Esophagus squamous epithelium (tissue), 4 donors: ENCODE measurements around the gene FHIT.

Experiments used
- CTCF ChIP-seq, 6 experiments: fragments of 450-650 bp in 4 of 6; fragments of 200-600 bp in 2 of 6; sonication (generic) in 2 of 6; IDR thresholded peaks; one replicate each; pipeline ENCODE4 v1.5.1; 2016 to 2019; ENCODE audit warnings: antibody characterized with exemption in 6 of 6, mild to moderate bottlenecking in 4 of 6, moderate library complexity in 4 of 6
- POLR2A ChIP-seq, 4 donors: fragments of 450-650 bp; IDR thresholded peaks; one replicate each; pipeline ENCODE4 v1.6.1; 2017; ENCODE audit warnings: antibody characterized with exemption in 4 of 4, mild to moderate bottlenecking in 4 of 4, moderate library complexity in 3 of 4

- TF ChIP-seq CTCF (IDR thresholded peaks at IDR 0.05) (no peak), POLR2A (IDR thresholded peaks at IDR 0.05) (no peak)
These were observed 1074.6 kb downstream of the FHIT start for GRCh38 chr3:60176614-60177013.
